ENCODE measurements around the gene ENOX2.
"Not testable (repeated sequence)": the region's sequence is repeated elsewhere in the genome, so short reads cannot be mapped to it uniquely, and the experiment has no call there.

Gene ENOX2

GRCh38 chrX:130902783-130903613, at the start of gene ENOX2:
TSS of gene ENOX2 (minus strand) at chrX:130903209. CDS start at chrX:130703216, 199,993 bp downstream.
- DNase-seq, result peak; percentile 86 to 99 (median 92)
- intact Hi-C loops (cut with DNase I), result loop anchor here (5.0 kb wide), 1 partner anchor 501 kb away; the partner anchor contains the start of gene RBMX2

GRCh38 chrX:130952266-130953043, 49.4 kb upstream of the ENOX2 start:
- intact Hi-C loops (cut with DNase I), result no loop called here
- no peak for DNase-seq

GRCh38 chrX:130944230-130944629, 41.2 kb upstream of the ENOX2 start:
- intact Hi-C loops (cut with DNase I), result no loop called here
- DNase-seq, result no peak

- intact Hi-C loops (cut with DNase I), result no loop called here
- DNase-seq, result no peak
Measured at GRCh38 chrX:130937101-130937500, 34.1 kb upstream of the ENOX2 start.

- intact Hi-C loops (cut with DNase I), result no loop called here
- no peak for DNase-seq
Measured at GRCh38 chrX:130933358-130933757, 30.3 kb upstream of the ENOX2 start.

- intact Hi-C loops (cut with DNase I); DNase-seq: not testable (repeated sequence)
Measured at GRCh38 chrX:130920405-130920804, 17.4 kb upstream of the ENOX2 start.

- intact Hi-C loops (cut with DNase I), result loop anchor here (10.0 kb wide), 2 partner anchors 585 to 1315 kb away; partner anchors contain the start of gene SLC25A14
- peak in 1 of 10 donors; percentile 46 for DNase-seq
Measured at GRCh38 chrX:130919676-130920075, 16.7 kb upstream of the ENOX2 start.

GRCh38 chrX:130918498-130918897, 15.5 kb upstream of the ENOX2 start:
- intact Hi-C loops (cut with DNase I), result loop anchor here (10.0 kb wide), 2 partner anchors 584 to 1314 kb away; partner anchors contain the start of gene SLC25A14
- DNase-seq, result not testable (repeated sequence)

- DNase-seq, result peak in 6 of 10 donors; percentile 12 to 84 (median 26)
- intact Hi-C loops (cut with DNase I), result loop anchor here (2.0 to 10.0 kb wide), 5 partner anchors 342 to 1312 kb away; partner anchors contain the start of gene SLC25A14
Measured at GRCh38 chrX:130916636-130917422, 13.8 kb upstream of the ENOX2 start.

- intact Hi-C loops (cut with DNase I), result loop anchor here (10.0 kb wide), 2 partner anchors 581 to 1311 kb away; partner anchors contain the start of gene SLC25A14
- no peak for DNase-seq
Measured at GRCh38 chrX:130915302-130915701, 12.3 kb upstream of the ENOX2 start.

GRCh38 chrX:130909469-130910136, 6.6 kb upstream of the ENOX2 start:
- intact Hi-C loops (cut with DNase I), result loop anchor here (10.0 kb wide), 2 partner anchors 575 to 1305 kb away; partner anchors contain the start of gene SLC25A14
- no peak for DNase-seq

- DNase-seq, result no peak
- intact Hi-C loops (cut with DNase I), result no loop called here
Measured at GRCh38 chrX:130906776-130907175, 3.8 kb upstream of the ENOX2 start.

- DNase-seq, result no peak
- intact Hi-C loops (cut with DNase I), result loop anchor here (5.0 kb wide), 1 partner anchor 500 kb away; the partner anchor contains the start of gene RBMX2
Measured at GRCh38 chrX:130902446-130902782, 595 bp downstream of the ENOX2 start.

- no peak for DNase-seq
Measured at GRCh38 chrX:130896802-130897501, 6.1 kb downstream of the ENOX2 start.

GRCh38 chrX:130896026-130896425, 7.0 kb downstream of the ENOX2 start:
- intact Hi-C loops (cut with DNase I), result no loop called here
- DNase-seq, result peak in 2 of 10 donors; percentile 20 to 53

More at GRCh38 chrX:130896802-130897501, 6.1 kb downstream of the ENOX2 start:
- intact Hi-C loops (cut with DNase I), result no loop called here

GRCh38 chrX:130895299-130895698, 7.7 kb downstream of the ENOX2 start:
- no peak for DNase-seq
- intact Hi-C loops (cut with DNase I), result no loop called here

GRCh38 chrX:130893356-130894085, 9.5 kb downstream of the ENOX2 start:
- intact Hi-C loops (cut with DNase I), result no loop called here
- DNase-seq, result peak in 1 of 10 donors; percentile 12

GRCh38 chrX:130887376-130887775, 15.6 kb downstream of the ENOX2 start:
- no peak for DNase-seq
- intact Hi-C loops (cut with DNase I), result no loop called here
